ENCODE results near the gene CNTNAP5.

- TF ChIP-seq, protein P1, sequence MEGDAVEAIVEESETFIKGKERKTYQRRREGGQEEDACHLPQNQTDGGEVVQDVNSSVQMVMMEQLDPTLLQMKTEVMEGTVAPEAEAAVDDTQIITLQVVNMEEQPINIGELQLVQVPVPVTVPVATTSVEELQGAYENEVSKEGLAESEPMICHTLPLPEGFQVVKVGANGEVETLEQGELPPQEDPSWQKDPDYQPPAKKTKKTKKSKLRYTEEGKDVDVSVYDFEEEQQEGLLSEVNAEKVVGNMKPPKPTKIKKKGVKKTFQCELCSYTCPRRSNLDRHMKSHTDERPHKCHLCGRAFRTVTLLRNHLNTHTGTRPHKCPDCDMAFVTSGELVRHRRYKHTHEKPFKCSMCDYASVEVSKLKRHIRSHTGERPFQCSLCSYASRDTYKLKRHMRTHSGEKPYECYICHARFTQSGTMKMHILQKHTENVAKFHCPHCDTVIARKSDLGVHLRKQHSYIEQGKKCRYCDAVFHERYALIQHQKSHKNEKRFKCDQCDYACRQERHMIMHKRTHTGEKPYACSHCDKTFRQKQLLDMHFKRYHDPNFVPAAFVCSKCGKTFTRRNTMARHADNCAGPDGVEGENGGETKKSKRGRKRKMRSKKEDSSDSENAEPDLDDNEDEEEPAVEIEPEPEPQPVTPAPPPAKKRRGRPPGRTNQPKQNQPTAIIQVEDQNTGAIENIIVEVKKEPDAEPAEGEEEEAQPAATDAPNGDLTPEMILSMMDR (IDR thresholded peaks at IDR 0.05) = no peak
- TF ChIP-seq EP300 (IDR thresholded peaks at IDR 0.05; ENCODE audit: low read depth) (no peak), POLR2AphosphoS5 (IDR thresholded peaks at IDR 0.05) (no peak)
These were observed 643.1 kb downstream of the CNTNAP5 start for GRCh38 chr2:124668161-124668560.
